PC-3 (cell line): ENCODE results near the gene ARHGEF28.

Experiments
- EZH2 ChIP-seq: fragments of 300-600 bp; sonication (generic); IDR thresholded peaks from one replicate; pipeline ENCODE4 v1.6.1; 2017; ENCODE audit warnings: antibody characterized with exemption, mild to moderate bottlenecking, low read length; ENCODE audit not compliant: unreplicated experiment
- TF ChIP-seq, protein P1 (sequence below): fragments of 300-600 bp; sonication (generic); conservative IDR thresholded peaks from 2 replicates; pipeline ENCODE4 v1.5.1; 2017; ENCODE audit warnings: antibody characterized with exemption, low read depth, mild to moderate bottlenecking, low read length

DNA sequence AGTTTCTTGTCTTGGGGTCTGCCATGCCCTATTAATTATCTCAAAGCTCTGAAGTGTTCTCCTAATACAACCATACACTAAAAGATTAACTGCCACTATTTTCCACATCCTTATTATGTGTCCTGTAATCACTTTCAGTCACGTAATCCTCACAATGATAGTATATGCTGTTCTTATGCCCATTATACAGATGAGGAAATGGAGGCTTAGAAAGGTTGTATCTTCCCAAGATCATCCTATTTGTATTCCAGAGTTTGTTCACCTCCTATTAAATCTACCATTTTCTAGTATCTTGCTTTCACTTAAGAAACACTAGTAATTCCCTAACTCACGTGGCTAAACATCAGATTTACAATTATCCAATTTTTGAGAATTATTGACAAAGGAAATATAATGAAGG, 2.9 kb upstream of the ARHGEF28 start:
- TF ChIP-seq, protein P1, sequence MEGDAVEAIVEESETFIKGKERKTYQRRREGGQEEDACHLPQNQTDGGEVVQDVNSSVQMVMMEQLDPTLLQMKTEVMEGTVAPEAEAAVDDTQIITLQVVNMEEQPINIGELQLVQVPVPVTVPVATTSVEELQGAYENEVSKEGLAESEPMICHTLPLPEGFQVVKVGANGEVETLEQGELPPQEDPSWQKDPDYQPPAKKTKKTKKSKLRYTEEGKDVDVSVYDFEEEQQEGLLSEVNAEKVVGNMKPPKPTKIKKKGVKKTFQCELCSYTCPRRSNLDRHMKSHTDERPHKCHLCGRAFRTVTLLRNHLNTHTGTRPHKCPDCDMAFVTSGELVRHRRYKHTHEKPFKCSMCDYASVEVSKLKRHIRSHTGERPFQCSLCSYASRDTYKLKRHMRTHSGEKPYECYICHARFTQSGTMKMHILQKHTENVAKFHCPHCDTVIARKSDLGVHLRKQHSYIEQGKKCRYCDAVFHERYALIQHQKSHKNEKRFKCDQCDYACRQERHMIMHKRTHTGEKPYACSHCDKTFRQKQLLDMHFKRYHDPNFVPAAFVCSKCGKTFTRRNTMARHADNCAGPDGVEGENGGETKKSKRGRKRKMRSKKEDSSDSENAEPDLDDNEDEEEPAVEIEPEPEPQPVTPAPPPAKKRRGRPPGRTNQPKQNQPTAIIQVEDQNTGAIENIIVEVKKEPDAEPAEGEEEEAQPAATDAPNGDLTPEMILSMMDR = no peak
- TF ChIP-seq EZH2 = no peak
